Left ventricle myocardium inferior (tissue), 1 donor: Measurements from ENCODE around the gene DENND1A. TPM values are rescaled to one million over a fixed set of nuclear protein-coding genes. Genes with fewer than 3 reads are reported as not detected.
"Not testable (repeated sequence)": the region's sequence is repeated elsewhere in the genome, so short reads cannot be mapped to it uniquely, and the experiment has no call there.

Experiments
- DNase-seq: peaks from one replicate; pipeline ENCODE4 v3.0.0-alpha.2; 2020
- H3K27ac ChIP-seq: fragments of 200-600 bp; replicated peaks from 2 replicates; pipeline ENCODE4 v1.8.0; 2021
- H3K27me3 ChIP-seq: fragments of 200-600 bp; 2 replicates; pipeline ENCODE4 v1.8.0; 2021; ENCODE audit warnings: low read depth
- H3K36me3 ChIP-seq: fragments of 200-600 bp; 2 replicates; pipeline ENCODE4 v1.8.0; 2021
- H3K4me1 ChIP-seq: fragments of 200-600 bp; 2 replicates; pipeline ENCODE4 v1.8.0; 2021
- H3K4me3 ChIP-seq: fragments of 200-600 bp; 2 replicates; pipeline ENCODE4 v1.8.0; 2021; ENCODE audit warnings: mild to moderate bottlenecking, moderate library complexity
- H3K9me3 ChIP-seq: fragments of 200-600 bp; replicated peaks from 2 replicates; pipeline ENCODE4 v1.8.0; 2021
- CTCF ChIP-seq: fragments of 200-600 bp; IDR thresholded peaks from 2 replicates; pipeline ENCODE4 v1.8.0; 2021; ENCODE audit warnings: antibody characterized with exemption, mild to moderate bottlenecking, borderline replicate concordance
- intact Hi-C: fragments of 100-400 bp; cut with micrococcal nuclease; formaldehyde crosslinking; loops from one replicate; pipeline ENCODE4 v1.11.0; 2022
- total RNA-seq: library from RNA; stranded (reverse); fragmentation: NEBNext Ultra II Directional; extraction: Animal tissue kit (Norgen Biotek cat#: 25700); gene quantifications from one replicate; pipeline ENCODE4 v1.2.1, GENCODE V29; 2021
- donor health status: DM: no; HTN: yes; CAD: no; lungs with severe emphysema.

DENND1A gene
- total RNA-seq, 1 donor from 2014 or later = 12.2 TPM

GRCh38 chr9:123640792-123641222, 289.1 kb downstream of the DENND1A start:
- Histone ChIP-seq H3K36me3 (no peaks in the 10 kb centered on the region), H3K9me3 (no peaks in the 10 kb centered on the region), H3K27me3 (no peaks in the 10 kb centered on the region), H3K4me1 (peaks cover 31% of the 10 kb centered on the region), H3K4me3 (no peak overlapping the region), H3K27ac (no peak overlapping the region)
- no peak for DNase-seq
- no peak for TF ChIP-seq CTCF
- intact Hi-C loops = no loop called here

- no peaks in the 10 kb centered on the region for H3K36me3 ChIP-seq
- peaks cover 32% of the 10 kb centered on the region for H3K4me1 ChIP-seq
- H3K4me3 ChIP-seq = no peak overlapping the region
- no peak overlapping the region for H3K27ac ChIP-seq
- H3K27me3 ChIP-seq = no peaks in the 10 kb centered on the region
- no peak for TF ChIP-seq CTCF
- H3K9me3 ChIP-seq = no peaks in the 10 kb centered on the region
- no peak for DNase-seq
- intact Hi-C loops = no loop called here
These were observed 290.2 kb downstream of the DENND1A start for GRCh38 chr9:123639743-123640142.

- Histone ChIP-seq H3K27ac (no peak overlapping the region), H3K9me3 (no peaks in the 10 kb centered on the region), H3K4me1 (peaks cover 27% of the 10 kb centered on the region), H3K36me3 (no peaks in the 10 kb centered on the region), H3K27me3 (no peaks in the 10 kb centered on the region), H3K4me3 (no peak overlapping the region)
- no peak for DNase-seq
- intact Hi-C loops = no loop called here
- no peak for TF ChIP-seq CTCF
These were observed 291.8 kb downstream of the DENND1A start for GRCh38 chr9:123637945-123638634.

GRCh38 chr9:123637606-123637944, 292.4 kb downstream of the DENND1A start:
- no peak for TF ChIP-seq CTCF
- H3K27me3 ChIP-seq = no peaks in the 10 kb centered on the region
- peak overlapping the region; percentile 13 for H3K4me3 ChIP-seq
- H3K36me3 ChIP-seq = no peaks in the 10 kb centered on the region
- DNase-seq = no peak
- H3K4me1 ChIP-seq = peaks cover 21% of the 10 kb centered on the region
- no peaks in the 10 kb centered on the region for H3K9me3 ChIP-seq
- intact Hi-C loops = no loop called here
- no peak overlapping the region for H3K27ac ChIP-seq

GRCh38 chr9:123636805-123637204, 293.1 kb downstream of the DENND1A start:
- H3K36me3 ChIP-seq, H3K4me3 ChIP-seq, intact Hi-C loops, H3K27me3 ChIP-seq, DNase-seq, H3K9me3 ChIP-seq, H3K27ac ChIP-seq: not testable (repeated sequence)
- H3K4me1 ChIP-seq = peaks cover 19% of the 10 kb centered on the region

GRCh38 chr9:123631862-123632261, 298.1 kb downstream of the DENND1A start:
- Histone ChIP-seq H3K36me3 (peaks cover 27% of the 10 kb centered on the region), H3K27me3 (no peaks in the 10 kb centered on the region), H3K4me3 (no peak overlapping the region), H3K9me3 (no peaks in the 10 kb centered on the region), H3K4me1 (peaks cover 9% of the 10 kb centered on the region), H3K27ac (no peak overlapping the region)
- intact Hi-C loops = no loop called here
- no peak for TF ChIP-seq CTCF
- no peak for DNase-seq
